HCT116 (cell line): ENCODE measurements around the gene CD34.

Experiments used
- CBX3 ChIP-seq: IDR thresholded peaks from 2 replicates; pipeline ENCODE4 v1.6.1; 2012; ENCODE audit warnings: low read depth
- CEBPB ChIP-seq: IDR thresholded peaks from 2 replicates; pipeline ENCODE4 v1.6.1; 2012; ENCODE audit warnings: low read depth
- EZH2 ChIP-seq: fragments of 200-600 bp; sonication (generic); IDR thresholded peaks from 2 replicates; pipeline ENCODE4 v1.6.1; 2017; ENCODE audit warnings: antibody characterized with exemption, mixed run types
- EZH2phosphoT487 ChIP-seq: fragments of 200-600 bp; IDR thresholded peaks from 2 replicates; pipeline ENCODE4 v1.6.1; 2018; ENCODE audit warnings: antibody characterized with exemption, borderline replicate concordance
- POLR2A ChIP-seq: IDR thresholded peaks from 2 replicates; pipeline ENCODE4 v1.7.0; 2011; ENCODE audit warnings: borderline replicate concordance; ENCODE audit not compliant: insufficient read depth, insufficient read length; ENCODE audit errors: extremely low read depth
- POLR2AphosphoS5 ChIP-seq: IDR thresholded peaks from 2 replicates; pipeline ENCODE4 v1.6.1; 2011; ENCODE audit warnings: mild to moderate bottlenecking, low read depth, low read length, moderate library complexity
- RAD21 ChIP-seq: IDR thresholded peaks from 2 replicates; pipeline ENCODE4 v1.6.1; 2012; ENCODE audit warnings: low read depth, mild to moderate bottlenecking
- SP1 ChIP-seq: IDR thresholded peaks from 2 replicates; pipeline ENCODE4 v1.6.1; 2012; ENCODE audit warnings: low read depth
- ZNF274 ChIP-seq: fragments of 200-500 bp; sonication (Bioruptor generic); IDR thresholded peaks from 2 replicates; pipeline ENCODE4 v1.6.1; 2014; ENCODE audit warnings: mild to moderate bottlenecking, low read depth, low read length, inconsistent platforms
- TF ChIP-seq, protein P1 (sequence below), 3 experiments: fragments of 200-600 bp in 1 of 3; sonication (generic) in 1 of 3; IDR thresholded peaks in 2 of 3; conservative IDR thresholded peaks in 1 of 3; 2 replicates each; pipeline ENCODE4 v1.5.1; 2012 to 2017; ENCODE audit warnings: low read depth in 2 of 3, low read length in 2 of 3, antibody characterized with exemption in 1 of 3, borderline replicate concordance in 1 of 3, control low read depth in 1 of 3, mild to moderate bottlenecking in 1 of 3, mixed read lengths in 1 of 3, mixed run types in 1 of 3, moderate library complexity in 1 of 3; ENCODE audit not compliant: insufficient read depth in 1 of 3
- TF ChIP-seq, protein P2 (sequence below): IDR thresholded peaks from 2 replicates; pipeline ENCODE4 v1.6.1; 2012; ENCODE audit warnings: low read depth
- TF ChIP-seq, protein P3 (sequence below): IDR thresholded peaks from 2 replicates; pipeline ENCODE4 v1.6.1; 2012

DNA sequence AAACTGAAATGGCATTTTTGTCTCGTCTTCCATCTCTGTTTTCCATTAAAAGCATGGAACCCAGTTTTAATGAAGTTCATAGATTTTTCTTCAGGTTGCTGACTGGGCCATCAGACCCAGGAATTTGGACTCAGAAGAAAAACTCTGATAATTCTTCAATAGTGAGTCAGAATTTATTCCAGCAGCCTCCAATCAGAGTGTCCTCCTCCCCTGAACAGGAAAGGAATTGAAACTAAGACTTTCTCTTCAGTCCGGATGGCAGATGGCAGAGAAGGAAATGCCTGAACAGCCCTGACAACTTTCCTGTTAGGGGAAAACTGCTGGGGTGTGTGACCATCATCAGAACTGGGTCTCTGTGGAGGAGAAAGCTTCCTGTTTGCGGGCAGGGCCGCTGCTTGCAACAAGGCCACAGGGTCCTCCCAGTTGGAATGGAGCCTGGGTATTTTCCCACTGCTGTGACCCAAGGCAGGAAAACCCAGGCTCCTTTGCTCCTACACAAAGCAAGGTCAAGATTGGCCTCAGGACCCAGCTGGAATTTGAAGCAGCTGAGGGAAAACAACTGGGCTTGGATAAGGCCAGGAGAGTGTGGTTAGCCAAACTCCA is 20.7 kb downstream of the CD34 start:
- TF ChIP-seq POLR2A = no peak
- no peak for TF ChIP-seq RAD21
- no peak for TF ChIP-seq EZH2
- TF ChIP-seq, protein P1, sequence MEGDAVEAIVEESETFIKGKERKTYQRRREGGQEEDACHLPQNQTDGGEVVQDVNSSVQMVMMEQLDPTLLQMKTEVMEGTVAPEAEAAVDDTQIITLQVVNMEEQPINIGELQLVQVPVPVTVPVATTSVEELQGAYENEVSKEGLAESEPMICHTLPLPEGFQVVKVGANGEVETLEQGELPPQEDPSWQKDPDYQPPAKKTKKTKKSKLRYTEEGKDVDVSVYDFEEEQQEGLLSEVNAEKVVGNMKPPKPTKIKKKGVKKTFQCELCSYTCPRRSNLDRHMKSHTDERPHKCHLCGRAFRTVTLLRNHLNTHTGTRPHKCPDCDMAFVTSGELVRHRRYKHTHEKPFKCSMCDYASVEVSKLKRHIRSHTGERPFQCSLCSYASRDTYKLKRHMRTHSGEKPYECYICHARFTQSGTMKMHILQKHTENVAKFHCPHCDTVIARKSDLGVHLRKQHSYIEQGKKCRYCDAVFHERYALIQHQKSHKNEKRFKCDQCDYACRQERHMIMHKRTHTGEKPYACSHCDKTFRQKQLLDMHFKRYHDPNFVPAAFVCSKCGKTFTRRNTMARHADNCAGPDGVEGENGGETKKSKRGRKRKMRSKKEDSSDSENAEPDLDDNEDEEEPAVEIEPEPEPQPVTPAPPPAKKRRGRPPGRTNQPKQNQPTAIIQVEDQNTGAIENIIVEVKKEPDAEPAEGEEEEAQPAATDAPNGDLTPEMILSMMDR (IDR thresholded peaks at IDR 0.05 in 2 of 3, conservative IDR thresholded peaks at IDR 0.05 in 1 of 3; ENCODE audit: borderline replicate concordance in 1 of 3, insufficient read depth in 1 of 3, low read depth in 2 of 3, low read length in 2 of 3) = no peak
- TF ChIP-seq CBX3 = no peak
- TF ChIP-seq, protein P2, sequence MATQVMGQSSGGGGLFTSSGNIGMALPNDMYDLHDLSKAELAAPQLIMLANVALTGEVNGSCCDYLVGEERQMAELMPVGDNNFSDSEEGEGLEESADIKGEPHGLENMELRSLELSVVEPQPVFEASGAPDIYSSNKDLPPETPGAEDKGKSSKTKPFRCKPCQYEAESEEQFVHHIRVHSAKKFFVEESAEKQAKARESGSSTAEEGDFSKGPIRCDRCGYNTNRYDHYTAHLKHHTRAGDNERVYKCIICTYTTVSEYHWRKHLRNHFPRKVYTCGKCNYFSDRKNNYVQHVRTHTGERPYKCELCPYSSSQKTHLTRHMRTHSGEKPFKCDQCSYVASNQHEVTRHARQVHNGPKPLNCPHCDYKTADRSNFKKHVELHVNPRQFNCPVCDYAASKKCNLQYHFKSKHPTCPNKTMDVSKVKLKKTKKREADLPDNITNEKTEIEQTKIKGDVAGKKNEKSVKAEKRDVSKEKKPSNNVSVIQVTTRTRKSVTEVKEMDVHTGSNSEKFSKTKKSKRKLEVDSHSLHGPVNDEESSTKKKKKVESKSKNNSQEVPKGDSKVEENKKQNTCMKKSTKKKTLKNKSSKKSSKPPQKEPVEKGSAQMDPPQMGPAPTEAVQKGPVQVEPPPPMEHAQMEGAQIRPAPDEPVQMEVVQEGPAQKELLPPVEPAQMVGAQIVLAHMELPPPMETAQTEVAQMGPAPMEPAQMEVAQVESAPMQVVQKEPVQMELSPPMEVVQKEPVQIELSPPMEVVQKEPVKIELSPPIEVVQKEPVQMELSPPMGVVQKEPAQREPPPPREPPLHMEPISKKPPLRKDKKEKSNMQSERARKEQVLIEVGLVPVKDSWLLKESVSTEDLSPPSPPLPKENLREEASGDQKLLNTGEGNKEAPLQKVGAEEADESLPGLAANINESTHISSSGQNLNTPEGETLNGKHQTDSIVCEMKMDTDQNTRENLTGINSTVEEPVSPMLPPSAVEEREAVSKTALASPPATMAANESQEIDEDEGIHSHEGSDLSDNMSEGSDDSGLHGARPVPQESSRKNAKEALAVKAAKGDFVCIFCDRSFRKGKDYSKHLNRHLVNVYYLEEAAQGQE = no peak
- no peak for TF ChIP-seq ZNF274
- no peak for TF ChIP-seq POLR2AphosphoS5
- TF ChIP-seq EZH2phosphoT487 = no peak
- TF ChIP-seq, protein P3, sequence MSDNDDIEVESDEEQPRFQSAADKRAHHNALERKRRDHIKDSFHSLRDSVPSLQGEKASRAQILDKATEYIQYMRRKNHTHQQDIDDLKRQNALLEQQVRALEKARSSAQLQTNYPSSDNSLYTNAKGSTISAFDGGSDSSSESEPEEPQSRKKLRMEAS = no peak
- TF ChIP-seq CEBPB = no peak
- no peak for TF ChIP-seq SP1
